HK-2 (cell line): ENCODE data around the gene MFSD2A.
"Not testable (repeated sequence)": the region's sequence is repeated elsewhere in the genome, so short reads cannot be mapped to it uniquely, and the experiment has no call there.

Source experiments
- DNase-seq: peaks from one replicate; pipeline ENCODE4 v3.0.0-alpha.2; 2018; ENCODE audit not compliant: unreplicated experiment

The MFSD2A gene

GRCh38 chr1:39969048-39969447 lies 14.1 kb downstream of the MFSD2A start:
- DNase-seq, result no peak

GRCh38 chr1:39969531-39970270 lies 14.8 kb downstream of the MFSD2A start:
- no peak for DNase-seq

DNA sequence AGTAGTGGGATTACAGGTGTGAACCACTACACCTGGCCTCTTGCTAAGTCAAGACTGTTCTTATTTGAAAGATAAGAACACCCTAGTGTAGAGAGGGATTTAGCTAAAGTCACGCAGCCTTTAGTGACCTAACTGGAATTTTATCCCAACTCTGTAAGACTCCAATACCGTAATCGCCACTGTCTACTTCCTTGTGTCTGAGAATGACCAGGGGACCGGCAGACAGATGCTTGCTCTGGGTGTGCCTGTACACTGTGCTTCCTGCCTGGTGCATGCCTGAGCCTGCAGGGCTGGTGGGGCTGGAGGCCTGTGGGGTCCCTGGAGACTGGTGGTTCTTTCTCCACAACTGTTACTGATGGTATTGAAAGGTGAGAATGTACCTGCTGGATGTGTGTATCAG lies 15.3 kb downstream of the MFSD2A start:
- DNase-seq, result no peak

- DNase-seq, result no peak
Measured at GRCh38 chr1:39971138-39971537, 16.2 kb downstream of the MFSD2A start.

DNA sequence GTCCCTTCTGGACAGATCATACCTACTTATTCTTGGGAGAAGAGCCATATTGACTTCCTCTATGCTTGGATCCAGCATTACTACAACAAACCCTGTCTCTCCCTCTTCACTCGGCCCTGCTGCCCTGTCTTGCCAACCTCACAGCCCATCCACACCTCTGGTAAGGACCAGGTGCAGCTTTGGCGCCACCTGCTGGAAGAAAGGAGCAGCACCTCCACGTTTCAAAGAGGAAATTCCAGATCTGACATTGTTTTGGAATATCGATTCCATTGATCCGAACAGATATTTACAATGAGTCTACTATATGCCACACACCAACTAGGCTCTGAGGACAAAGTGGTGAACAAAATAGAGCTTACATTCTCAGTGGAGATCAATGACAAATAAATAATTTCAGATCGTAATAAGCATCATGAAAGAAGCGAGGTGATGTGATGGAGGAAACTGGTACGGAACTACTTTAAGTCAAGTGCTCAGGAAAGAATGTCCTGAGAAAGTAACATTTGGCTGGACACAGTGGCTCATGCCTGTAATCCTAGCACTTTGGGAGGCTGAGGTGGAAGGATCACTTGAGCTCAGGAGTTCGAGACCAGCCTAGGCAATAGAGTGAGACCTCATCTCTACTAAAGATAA lies 18.7 kb downstream of the MFSD2A start:
- peak; percentile 71 for DNase-seq

DNA sequence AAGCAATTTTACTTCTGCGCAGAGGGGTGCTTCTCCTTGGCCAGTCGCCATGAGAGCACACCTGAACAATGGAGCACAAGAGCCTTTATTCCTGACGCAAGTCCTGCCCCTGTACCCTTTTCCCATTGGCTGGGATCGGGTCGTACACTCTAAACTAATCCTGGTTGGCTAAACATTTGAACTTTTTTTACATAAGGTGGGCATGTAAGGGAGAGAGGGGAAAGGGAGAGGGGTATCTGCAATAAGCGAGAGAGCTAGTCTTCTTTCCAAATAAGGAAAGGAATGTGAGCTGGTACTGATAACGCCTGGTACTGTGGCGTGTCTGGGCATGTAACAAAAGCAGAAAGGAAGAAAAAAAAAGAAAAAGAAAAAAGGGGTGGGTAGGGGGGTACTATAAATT lies 21.8 kb downstream of the MFSD2A start:
- no peak for DNase-seq

- DNase-seq, result no peak
Measured at GRCh38 chr1:39977202-39977601, 22.3 kb downstream of the MFSD2A start.

- DNase-seq, result no peak
Measured at GRCh38 chr1:39979654-39980053, 24.7 kb downstream of the MFSD2A start.

GRCh38 chr1:39980555-39981313 lies 25.8 kb downstream of the MFSD2A start:
- no peak for DNase-seq

- DNase-seq, result no peak
Measured at GRCh38 chr1:39981385-39981784, 26.4 kb downstream of the MFSD2A start.

- peak; percentile 71 for DNase-seq
Measured at GRCh38 chr1:39981945-39982344, 27.0 kb downstream of the MFSD2A start.

GRCh38 chr1:39984480-39984879 lies 29.5 kb downstream of the MFSD2A start:
- not testable (repeated sequence) for DNase-seq

GRCh38 chr1:39984951-39985350 lies 30.0 kb downstream of the MFSD2A start:
- no peak for DNase-seq

- no peak for DNase-seq
Measured at GRCh38 chr1:39987869-39988268, 32.9 kb downstream of the MFSD2A start.

DNA sequence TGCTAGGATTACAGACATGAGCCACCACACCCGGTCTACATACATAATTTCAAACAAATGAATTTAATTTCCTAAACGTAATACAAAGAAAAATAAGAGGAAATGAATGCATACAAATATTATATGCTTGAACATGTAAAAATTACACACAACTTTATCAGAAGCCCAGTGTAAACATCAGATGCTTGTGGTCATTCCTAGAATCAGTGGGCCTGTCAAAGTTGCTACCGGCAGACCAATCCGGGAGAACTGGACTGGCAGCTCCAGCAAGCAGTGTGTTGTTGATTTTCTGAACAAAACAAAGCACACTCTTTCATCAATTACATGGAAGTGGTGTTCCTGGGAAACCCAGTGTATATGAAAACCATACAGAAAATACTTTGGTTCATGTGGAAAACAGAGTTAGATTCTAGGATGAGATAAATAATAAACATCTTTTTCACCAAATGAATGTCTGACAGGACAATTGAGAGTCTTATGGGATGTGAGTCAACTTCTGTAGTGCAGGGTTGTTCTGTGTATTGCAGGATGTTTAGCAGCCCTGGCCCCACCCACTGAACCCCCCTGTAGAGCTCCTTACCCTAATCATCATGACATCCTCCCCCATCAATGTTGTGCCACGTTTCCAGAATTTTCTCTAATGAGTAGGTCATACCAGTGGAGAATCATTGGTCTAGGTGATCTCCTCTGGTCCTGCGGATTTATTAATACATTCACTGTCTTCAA lies 33.8 kb downstream of the MFSD2A start:
- no peak for DNase-seq

DNA sequence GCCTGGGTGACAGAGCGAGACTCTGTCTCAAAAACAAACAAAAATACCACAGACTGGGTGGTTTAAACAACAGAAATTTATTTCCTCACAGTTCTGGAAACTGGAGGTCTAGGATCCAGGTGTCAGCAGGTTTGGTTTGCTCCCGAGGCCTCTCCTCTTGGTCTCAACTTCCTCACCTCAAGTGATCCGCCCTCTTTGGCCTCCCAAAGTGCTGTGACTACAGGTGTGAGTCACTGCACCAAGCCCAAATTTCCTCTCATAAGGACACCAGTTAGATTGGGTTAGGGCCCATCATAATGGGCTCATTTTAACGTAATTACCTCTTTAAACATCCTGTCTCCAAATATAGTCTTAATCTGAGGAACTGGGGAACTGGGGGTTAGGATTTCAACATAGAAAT lies 35.5 kb downstream of the MFSD2A start:
- DNase-seq, result no peak

DNA sequence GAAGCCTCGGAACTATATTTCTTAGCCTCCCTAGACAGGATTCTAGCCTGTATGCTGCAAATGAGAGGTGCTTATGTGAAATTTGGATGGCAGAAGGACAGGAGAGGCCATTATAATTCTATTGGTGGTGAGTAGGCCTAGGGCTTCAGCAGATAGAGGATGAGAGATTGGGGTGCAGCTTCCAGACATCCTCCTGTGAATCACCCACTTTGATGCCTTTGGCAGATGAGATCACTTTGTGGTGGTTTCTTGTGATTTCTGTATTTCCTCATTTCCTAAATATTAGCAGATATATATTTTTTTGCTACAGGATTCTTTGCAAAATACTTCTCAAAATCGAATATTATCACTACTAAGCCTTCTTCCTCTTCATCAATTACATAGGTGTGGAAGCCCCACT lies 37.3 kb downstream of the MFSD2A start:
- no peak for DNase-seq

GRCh38 chr1:39992888-39993287 lies 37.9 kb downstream of the MFSD2A start:
- no peak for DNase-seq

DNA sequence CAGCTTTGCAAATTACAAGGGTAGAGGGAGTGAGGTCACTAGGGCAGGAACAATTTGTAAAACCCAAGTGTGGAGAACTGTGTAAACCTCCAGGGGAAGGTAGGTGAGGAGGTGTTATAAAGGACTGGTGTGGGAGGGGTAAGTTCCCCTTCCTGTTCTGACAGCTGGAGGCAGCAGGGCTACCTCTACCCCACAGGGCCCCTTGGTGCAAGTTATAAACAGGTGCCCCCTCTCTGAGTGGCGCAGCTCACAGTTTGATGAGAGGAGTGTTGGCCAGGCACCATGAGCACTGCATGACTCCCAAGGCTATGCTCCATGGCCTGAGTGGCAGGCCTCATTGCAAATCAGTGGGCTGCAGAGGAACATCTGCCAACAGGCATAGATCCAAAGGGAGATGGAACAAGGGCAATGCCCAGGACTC lies 41.0 kb downstream of the MFSD2A start:
- DNase-seq, result no peak

DNA sequence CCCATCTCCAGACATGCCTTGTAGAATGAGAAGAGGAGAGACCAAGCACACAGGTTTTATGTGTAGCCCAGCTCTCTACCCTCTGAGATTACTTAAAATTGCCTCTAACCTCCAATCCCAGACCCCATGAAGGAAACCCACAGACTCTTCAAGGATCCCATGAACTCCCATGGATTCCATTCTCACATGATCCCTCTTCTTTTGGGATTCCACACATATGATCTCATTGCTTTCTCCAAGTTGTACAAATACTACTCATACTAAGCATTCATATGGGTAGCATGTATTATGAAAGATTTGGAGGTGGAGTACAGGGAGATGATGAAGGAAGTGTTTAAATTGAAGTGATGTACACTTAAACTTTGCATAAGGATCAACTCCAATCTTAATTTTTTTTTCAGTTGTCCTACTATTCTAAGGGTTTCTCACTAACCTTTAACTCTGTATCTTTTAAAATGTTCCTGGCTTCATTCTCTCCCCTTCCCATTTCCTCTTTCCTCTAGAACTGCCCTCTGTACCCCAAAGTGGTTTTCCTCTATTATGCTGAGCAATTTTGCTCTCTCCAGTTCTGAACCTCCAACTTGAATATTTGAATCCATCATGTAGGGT lies 41.6 kb downstream of the MFSD2A start:
- no peak for DNase-seq

GRCh38 chr1:40001456-40001855 lies 46.5 kb downstream of the MFSD2A start:
- DNase-seq, result no peak
